GM11168 (cell line): ENCODE data around the gene KCNH6.

ENCODE experiments used
- in situ Hi-C: fragments of 300-500 bp; cut with MboI; formaldehyde crosslinking; loops from one replicate; pipeline ENCODE4 v1.12.0; 2022; ENCODE audit warnings: low sequenced_read_pairs; ENCODE audit not compliant: unreplicated experiment

Gene KCNH6, protein sequence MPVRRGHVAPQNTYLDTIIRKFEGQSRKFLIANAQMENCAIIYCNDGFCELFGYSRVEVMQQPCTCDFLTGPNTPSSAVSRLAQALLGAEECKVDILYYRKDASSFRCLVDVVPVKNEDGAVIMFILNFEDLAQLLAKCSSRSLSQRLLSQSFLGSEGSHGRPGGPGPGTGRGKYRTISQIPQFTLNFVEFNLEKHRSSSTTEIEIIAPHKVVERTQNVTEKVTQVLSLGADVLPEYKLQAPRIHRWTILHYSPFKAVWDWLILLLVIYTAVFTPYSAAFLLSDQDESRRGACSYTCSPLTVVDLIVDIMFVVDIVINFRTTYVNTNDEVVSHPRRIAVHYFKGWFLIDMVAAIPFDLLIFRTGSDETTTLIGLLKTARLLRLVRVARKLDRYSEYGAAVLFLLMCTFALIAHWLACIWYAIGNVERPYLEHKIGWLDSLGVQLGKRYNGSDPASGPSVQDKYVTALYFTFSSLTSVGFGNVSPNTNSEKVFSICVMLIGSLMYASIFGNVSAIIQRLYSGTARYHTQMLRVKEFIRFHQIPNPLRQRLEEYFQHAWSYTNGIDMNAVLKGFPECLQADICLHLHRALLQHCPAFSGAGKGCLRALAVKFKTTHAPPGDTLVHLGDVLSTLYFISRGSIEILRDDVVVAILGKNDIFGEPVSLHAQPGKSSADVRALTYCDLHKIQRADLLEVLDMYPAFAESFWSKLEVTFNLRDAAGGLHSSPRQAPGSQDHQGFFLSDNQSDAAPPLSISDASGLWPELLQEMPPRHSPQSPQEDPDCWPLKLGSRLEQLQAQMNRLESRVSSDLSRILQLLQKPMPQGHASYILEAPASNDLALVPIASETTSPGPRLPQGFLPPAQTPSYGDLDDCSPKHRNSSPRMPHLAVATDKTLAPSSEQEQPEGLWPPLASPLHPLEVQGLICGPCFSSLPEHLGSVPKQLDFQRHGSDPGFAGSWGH

DNA sequence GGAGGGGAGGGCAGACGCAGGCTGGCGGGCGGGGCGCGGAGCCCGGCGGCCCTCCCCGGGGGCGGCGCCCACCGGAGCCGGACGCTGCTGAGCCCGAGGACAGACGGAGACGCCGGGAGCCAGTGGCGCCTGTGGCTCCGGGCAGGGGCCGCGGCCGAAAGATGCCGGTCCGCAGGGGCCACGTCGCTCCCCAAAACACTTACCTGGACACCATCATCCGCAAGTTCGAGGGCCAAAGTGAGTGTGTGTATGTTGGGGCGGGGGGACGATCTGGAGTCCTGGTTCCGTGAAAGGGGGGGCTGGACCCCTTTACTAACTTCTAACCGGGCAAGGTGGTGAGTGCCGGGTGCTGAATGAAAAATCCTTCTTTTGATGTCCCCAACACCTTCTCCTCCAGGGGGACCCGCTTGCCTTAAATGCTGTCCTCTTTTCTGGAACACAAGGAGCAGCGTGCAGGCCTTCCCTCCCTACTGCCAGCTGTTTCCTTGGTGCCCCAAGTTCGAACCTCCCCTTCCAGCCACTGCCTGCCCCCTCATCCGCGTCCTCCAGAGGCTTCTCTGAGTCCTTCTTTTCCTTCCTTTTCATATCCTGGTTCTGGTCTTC lies at the start of gene KCNH6:
TSS of gene KCNH6 (plus strand) at position 106 of the 603 bp plus-strand sequence. CDS start at position 162, 56 bp downstream.
- in situ Hi-C loops: no loop called here

DNA sequence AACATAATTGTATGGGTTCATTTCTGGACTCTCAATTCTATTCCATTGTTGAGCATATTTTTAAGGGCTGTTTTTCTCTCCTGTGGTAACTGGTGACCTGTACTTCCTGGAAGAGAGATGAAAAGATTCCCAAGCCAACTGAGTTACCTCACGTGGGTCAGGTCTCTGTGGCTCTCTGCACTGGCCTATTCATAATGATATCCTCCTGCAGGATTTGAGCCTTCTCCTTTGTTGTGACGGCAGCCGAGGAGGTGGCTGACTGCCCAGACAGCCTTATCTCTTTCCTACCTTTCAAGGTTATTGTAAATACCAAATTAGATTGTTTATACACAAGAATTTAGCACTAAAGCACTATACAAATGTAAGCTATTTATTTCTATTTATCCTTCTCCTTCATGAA lies 49.0 kb upstream of the KCNH6 start:
- in situ Hi-C loops: no loop called here

DNA sequence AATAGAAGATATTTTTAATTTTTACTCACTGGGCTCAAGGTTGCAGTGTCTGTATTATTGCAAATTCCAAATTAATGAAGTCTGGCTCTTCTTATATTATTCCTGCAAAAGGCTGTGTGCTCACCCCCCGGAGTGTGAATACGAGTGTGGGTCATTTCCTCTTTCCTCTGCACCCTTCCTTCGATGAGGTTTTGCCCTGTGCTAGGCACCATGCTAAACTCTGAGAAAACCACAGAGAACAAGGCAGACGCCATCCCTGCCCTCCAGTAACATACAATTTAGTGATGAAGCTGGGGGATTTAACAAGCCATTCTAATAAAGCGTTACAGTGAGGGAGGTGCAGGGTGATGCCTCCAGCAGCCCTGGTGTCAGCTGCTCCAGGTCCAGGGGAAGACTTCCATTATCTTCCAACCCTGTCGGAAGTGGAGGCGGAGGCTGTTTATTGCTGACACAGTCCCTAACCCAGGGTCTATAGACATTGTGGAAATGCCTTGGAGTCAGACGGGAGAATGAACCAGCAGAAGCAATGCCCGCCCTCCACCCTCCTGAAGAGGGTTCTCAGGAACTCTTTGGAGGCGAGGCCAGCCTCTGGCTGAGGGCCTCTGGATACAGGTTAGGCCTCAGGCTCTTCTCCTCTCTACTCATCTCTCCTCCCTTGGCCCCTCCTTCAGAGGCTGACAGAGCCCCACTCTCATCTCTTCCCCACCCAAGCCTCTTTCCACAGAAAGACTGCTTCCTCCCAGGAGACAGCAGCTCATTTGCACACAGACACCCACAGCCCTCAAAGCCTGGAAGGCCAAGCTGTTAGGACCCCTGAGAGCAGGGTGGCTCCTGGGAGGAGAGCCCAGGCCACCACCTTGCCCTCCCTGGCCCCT lies 48.3 kb upstream of the KCNH6 start:
- in situ Hi-C loops: loop anchor here (5.0 kb wide), 1 partner anchor 53 kb away; no protein-coding TSS in a partner anchor

DNA sequence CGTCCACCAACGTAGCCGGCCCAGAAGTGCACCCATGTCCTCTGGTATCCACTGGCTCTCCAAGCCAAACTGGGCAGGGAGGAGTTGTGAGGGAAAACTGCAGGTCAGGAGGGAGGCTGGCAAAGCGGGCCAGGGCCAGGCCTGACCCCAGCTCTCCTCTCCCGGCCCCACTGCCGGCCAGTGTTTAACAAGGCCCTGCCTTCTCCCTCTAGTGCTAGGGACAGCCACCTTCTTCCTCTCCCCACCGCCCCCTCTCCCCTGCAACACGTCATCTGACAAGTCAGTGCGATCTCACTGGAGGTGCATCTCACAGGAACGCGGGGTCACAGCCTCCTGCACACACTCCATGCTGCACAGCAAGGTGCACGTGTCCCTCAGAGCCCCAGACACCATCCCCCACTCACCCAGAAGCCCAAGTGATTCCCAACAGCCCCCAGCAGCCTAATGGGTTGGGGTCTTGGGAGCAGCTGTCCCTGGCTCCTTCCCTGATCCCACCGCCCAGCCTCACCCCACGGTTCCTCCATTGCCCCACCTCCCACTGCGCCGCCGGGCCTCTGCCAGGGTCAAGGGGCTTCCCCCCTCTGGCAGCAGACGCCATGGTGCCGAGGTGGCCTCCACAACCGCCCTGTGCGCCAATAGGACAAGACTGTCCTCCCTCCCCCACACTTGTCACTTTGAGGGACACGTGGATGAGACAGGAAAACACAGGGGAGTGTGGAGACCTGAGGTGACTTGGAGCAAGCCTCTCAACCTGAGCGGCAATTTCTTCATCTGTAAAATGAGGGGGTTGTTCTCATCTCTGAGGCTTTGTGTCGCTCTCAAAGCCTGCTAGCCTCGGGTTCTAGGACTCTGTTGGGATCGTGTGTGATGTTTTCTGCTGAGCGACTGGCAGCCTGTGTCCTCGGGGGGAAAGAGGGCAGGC lies 47.4 kb upstream of the KCNH6 start:
- in situ Hi-C loops: loop anchor here (5.0 kb wide), 1 partner anchor 53 kb away; no protein-coding TSS in a partner anchor

DNA sequence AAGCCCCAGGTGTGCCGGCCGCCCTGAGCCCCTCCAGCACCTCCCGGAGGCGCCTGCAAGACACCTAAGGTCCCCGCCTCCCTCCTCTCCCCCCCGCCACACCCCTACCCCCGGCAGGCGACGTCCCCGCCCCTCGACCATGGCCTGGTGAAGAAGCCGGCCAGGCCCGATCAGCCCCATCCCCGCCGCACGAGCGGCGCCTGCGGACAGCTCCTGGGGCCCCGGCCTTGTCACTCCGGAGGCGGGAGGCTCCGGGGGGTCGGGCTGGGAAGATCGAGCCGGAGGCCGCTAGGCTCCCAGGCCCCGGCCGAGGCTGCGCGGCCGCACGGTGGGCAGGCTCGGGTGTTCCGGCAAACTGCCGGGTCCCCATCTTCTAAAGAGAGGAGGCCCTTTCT lies 46.7 kb upstream of the KCNH6 start:
- in situ Hi-C loops: loop anchor here (5.0 kb wide), 1 partner anchor 54 kb away; no protein-coding TSS in a partner anchor

DNA sequence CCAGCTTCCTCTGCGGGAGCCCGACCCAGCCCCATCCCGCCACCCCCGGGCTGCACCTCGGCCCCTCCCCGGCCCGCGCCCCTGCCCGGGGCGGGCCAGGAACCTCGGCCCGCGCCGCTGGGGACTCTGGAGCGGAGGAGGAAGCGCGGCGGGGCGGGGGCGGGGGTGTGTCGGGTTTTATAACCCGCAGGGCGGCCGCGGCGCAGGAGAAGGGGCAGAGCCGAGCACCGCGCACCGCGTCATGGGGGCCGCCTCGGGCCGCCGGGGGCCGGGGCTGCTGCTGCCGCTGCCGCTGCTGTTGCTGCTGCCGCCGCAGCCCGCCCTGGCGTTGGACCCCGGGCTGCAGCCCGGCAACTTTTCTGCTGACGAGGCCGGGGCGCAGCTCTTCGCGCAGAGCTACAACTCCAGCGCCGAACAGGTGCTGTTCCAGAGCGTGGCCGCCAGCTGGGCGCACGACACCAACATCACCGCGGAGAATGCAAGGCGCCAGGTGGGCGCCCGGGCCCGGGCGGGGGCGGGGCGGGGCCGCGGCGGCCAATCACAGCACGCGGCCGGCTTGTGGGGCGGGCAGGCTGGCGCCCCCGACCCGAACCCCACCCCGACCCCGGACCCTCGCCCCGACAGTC lies 46.2 kb upstream of the KCNH6 start, which contains the start of gene ACE:
TSS of gene ACE (plus strand) at position 208 of the 626 bp plus-strand sequence. CDS start at position 242, 34 bp downstream.
- in situ Hi-C loops: loop anchor here (5.0 kb wide), 1 partner anchor 55 kb away; no protein-coding TSS in a partner anchor

DNA sequence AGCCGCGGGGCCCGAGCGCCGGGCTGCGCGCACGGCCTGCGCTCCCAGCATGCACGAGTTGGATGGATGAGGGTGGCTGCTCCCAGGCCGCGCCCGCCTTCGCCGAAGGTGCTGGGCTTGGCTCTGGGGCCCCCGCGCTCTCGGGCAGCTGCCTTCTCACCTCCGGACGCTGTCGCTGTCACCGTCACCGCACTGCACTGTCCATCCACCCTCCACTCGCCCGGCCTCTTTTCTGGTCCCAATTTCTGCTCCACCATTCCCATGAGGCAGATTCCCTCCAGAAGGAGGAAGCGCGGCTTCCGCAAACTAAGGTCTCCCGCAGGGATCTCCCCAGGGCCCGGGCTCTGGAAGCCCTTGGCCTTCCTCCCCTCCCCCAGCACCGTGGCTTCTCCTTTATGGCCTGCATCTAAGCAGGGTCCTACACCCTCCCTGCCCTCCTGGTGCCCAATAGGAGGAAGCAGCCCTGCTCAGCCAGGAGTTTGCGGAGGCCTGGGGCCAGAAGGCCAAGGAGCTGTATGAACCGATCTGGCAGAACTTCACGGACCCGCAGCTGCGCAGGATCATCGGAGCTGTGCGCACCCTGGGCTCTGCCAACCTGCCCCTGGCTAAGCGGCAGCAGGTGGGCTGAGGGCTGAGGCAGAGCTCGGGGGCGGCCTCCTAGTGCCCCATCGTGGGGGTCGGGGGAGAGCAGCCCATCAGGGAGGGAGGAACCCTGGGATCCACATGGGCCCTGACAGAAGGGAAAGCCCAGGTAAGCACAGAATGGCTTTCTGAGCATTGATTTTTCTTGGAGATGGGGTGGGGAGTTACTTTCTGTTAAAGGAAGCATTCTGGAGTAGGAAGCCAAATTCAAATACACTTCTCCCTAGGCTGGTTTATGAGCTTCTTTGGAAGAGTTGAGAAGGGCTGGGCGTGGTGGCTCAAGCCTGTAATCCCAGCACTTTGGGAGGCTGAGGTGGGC lies 45.4 kb upstream of the KCNH6 start:
- in situ Hi-C loops: loop anchor here (5.0 kb wide), 1 partner anchor 55 kb away; no protein-coding TSS in a partner anchor

DNA sequence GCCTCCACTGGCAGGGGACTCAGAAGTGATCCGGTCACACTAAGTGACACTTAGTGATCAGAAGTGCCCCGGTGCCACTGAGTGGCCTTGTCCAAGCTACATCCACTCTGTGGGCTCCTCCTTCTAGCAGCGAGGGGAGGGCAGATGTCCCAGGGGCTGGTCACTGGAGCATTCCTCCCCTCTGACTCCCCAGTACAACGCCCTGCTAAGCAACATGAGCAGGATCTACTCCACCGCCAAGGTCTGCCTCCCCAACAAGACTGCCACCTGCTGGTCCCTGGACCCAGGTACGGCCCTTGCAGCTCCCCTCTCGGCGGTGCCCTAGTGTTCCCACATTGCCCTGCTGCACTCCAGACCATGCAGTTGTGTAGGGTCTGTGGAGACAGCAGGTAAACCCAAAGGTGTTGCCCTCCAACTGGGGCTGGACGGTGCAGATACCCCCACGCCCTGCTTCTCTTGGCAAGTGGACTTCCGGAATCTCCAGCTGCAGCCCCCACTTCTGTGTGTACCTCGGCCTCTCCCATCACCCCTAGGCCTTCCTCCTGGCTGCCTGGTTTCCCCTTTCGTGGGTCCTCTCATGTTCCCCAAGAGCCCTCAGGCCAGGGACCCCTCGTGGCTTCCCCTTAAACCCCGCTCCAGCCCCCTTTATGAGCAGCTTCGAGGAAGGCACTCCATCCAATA lies 44.2 kb upstream of the KCNH6 start:
- in situ Hi-C loops: loop anchor here (5.0 kb wide), 1 partner anchor 57 kb away; no protein-coding TSS in a partner anchor

DNA sequence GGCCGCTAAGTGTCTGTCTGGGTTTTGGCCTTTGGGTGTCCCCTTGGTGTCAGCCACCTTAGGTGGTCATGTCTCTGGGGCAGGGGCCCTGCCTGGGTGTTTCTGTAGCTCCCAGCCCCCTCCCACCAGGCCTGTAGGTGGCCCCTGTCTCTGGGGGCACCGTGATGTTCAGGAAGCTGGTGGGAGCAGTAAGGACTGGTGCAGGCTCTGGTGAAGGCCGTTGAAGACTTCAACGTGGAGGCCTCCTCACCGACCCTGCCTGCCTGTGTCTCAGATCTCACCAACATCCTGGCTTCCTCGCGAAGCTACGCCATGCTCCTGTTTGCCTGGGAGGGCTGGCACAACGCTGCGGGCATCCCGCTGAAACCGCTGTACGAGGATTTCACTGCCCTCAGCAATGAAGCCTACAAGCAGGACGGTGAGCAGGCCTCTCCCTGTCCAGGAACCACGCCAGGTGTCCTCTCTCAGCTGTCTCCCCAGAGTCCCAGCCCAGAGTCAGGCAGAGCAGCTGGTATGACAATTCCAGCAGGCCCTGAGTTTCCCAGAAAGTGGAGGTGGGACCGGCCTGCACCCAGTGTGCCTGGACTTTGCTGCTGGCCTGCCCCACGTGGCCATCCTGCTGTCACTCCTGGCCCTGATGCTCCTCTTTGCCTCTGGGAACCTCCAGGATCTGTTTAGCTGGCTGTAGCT lies 43.5 kb upstream of the KCNH6 start:
- in situ Hi-C loops: loop anchor here (5.0 kb wide), 1 partner anchor 57 kb away; no protein-coding TSS in a partner anchor

DNA sequence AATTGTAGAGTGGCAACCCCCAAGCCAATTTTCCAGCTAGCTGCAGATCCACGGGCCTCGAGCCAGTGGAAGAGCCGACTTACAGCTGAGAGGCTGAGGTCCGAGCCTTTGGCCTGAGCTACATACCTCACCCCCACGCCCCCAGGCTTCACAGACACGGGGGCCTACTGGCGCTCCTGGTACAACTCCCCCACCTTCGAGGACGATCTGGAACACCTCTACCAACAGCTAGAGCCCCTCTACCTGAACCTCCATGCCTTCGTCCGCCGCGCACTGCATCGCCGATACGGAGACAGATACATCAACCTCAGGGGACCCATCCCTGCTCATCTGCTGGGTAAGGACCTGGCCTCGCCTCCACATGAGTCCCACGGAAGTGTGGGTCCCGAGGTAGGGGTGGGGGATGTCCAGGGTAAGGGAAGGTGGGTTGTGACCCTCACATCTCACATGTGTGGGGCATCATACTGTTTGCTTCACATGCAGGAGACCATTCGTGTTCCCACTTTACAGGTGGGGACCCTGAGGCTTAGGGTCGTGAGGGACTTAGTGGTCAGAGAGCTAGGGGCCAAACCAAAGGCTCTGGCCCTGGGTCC lies 42.9 kb upstream of the KCNH6 start:
- in situ Hi-C loops: no loop called here

DNA sequence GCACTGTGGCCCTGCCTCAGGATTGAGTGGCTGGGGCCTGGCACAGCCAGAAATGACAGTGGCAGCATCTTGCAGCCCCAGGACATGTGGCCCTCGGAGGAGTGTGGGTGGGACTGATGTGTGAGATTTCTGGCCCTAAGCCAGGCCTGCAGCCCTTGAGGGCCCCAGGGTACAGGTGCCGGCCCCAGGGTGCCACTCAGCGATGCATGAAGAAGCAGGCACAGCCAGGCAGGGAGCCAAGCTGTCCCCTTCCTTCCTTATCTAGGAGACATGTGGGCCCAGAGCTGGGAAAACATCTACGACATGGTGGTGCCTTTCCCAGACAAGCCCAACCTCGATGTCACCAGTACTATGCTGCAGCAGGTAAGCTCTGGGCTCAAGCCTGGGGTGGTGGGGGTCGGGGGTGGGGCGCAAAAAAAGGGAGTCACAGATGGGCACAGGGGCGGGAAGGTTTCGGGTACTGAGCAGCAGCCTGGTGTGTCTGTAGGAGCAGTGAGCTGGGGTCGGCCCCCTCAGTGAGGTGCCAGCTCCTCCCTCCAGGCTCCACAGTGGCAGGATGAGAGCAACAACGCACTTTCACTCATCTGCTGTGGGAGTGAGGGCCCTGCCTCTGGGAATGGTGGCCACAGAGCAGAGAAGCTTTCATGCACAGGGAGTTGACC lies 42.2 kb upstream of the KCNH6 start:
- in situ Hi-C loops: no loop called here

DNA sequence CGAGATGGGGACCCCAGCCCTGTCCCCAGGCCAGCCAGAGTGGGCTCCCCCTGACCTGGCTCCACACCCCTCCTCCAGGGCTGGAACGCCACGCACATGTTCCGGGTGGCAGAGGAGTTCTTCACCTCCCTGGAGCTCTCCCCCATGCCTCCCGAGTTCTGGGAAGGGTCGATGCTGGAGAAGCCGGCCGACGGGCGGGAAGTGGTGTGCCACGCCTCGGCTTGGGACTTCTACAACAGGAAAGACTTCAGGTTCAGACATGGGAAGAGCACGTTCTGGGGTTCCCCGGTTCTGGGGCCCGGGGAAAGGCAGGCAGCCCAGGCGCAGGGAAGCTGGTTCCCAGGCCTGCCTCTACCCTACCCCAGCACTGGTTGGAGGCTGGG lies 41.7 kb upstream of the KCNH6 start:
- in situ Hi-C loops: no loop called here

DNA sequence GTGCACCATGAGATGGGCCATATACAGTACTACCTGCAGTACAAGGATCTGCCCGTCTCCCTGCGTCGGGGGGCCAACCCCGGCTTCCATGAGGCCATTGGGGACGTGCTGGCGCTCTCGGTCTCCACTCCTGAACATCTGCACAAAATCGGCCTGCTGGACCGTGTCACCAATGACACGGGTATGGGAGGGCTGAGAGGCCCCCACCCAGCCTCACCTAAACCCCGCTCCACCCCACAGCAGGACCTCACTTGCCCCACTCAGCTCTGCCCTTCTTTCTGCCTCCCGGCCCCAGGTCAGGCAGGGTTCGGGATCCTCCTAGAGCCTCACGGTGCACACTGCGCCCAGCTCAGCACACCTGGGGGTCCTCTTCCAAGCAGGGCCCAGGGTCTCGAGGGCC lies 40.6 kb upstream of the KCNH6 start:
- in situ Hi-C loops: no loop called here

DNA sequence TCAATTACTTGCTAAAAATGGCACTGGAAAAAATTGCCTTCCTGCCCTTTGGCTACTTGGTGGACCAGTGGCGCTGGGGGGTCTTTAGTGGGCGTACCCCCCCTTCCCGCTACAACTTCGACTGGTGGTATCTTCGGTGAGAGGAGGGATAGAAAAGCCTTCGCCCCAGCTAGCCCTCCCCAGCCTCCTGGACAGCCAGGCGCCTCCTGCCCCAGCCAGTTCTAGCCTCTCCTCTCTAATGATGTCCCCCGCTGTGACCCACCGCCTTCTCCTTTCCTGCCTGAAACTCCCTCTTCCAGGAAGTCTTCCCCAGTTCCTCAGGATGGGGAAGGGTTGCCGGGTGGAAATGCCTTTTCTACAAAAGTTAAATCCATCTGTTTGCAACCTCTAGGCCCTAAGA lies 40.1 kb upstream of the KCNH6 start:
- in situ Hi-C loops: no loop called here
